GM19372 (cell line): Measurements from ENCODE around the gene NPHP4.

Experiments
- ATAC-seq: cut with Tn5 transposase; IDR thresholded peaks from one replicate; pipeline ENCODE4 v1.9.1; 2021; ENCODE audit warnings: mild to moderate bottlenecking, low read depth, moderate library complexity; ENCODE audit not compliant: unreplicated experiment

Gene NPHP4

DNA sequence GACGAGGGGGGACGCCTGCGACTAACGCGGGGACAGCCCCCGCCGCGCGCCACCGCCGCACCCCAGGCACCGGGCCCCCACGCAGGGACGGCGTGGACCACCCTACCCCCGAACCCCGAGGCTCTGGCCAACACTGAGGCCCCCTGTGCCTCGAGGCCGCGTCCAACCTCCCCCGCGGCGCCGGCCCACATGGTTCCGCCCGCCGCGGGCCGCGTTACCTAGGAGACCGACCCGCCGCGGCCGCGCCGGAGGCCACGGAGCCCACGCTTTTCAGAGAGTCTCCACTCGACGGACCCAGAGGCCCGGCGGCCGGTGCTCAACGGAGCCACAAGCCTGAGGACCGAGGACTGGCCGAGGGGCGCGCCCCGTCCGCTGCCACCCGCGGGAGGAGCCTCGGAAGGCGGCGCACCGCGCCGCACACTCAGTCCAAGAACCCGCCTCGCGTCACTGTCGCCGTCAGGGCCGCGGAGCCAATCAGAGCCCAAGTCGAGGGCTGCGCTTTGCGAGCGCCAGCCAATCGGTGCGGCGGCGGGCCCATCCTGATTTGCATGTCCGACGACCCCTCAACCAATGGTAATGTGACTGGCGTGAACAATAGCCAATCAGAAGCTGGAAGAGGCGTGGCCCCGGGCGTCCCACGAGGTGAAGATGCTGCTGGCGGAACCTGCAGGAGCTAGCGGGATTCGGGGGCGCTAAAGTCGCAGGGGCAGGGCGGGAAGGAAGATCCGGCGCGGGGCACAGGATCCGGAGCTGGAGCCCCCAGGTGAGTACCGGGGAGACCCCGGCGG is at the start of gene NPHP4:
Gene NPHP4, minus strand, starts transcription at position 400 of the 788 bp plus-strand sequence. CDS start 6,136 bp downstream, outside the sequence.
- peak; percentile 90 for ATAC-seq

DNA sequence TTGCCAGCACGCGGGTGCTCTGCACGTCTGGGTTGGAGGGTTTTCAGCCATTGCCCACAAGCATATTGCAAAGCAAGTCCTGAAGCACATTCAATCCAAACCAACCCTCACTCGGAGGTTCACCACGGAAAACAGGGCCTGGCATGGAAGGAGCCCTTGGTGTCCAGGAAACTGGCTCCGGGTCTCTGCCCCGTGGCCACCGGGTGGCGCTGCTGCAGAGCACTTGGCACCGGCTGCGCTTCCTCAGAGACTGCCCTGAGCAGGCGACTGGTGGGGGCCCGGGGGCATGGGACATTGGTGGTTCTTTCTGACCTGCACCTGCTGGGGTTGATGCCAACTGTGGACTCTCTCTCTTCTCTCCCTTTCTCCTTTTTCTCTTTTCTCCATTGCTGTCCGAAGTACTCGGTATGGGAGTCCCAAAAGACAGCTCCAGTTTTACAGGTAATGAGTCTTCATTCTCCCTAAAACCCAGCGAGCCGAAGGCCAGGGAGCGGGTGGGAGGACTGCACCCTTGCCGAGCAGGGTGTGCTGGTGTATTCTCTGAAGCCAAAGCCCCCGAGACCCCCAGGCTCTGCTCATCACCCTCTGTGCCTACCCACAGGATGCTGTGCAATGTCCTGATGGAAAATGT is 49.3 kb upstream of the NPHP4 start:
- ATAC-seq: no peak

DNA sequence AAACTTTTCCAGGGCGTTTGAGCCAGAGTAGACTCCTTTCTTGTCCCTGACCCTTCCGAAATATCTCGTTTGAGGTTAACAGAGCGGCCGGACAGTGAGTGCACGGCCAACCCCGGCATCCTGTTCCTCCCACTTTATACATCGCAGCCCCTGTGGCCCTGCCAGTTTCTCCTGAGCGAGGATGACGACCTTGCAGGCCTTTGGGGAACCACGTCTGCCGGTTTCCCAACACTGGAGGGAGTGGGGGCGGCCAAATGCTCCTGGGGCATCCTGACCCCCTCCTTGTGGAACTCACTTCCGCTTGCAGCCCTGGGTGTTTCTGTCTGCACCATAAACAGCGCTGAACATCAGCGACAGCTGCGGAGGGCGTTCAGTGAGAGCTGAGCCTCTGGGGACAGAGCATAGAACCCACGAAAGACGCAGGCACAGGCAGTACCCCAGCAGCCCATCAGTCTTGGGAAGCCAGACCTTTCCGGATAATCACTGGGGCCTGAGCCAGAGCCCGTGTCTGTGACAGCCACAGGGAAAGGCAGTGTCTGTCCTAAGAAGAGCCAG is 48.7 kb upstream of the NPHP4 start:
- ATAC-seq: no peak

DNA sequence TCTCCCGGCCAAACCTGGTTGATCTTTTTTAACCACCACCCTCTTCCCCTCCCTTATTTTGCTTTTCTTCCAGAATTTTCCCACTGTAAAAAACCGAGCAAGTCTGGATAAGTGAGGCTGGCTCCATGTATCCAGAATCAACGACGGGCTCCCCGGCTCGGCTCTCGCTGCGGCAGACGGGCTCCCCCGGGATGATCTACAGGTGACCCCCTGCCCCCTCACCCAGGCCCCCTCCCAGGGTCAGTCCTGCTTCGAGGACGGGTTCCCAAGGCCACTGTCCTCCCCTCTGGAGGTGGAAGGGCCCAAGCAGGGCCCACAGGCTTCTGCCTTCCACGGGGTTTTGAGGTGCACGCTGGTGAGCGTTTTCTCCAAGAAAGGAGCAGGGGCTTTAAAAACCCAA is 48.2 kb upstream of the NPHP4 start:
- no peak for ATAC-seq

DNA sequence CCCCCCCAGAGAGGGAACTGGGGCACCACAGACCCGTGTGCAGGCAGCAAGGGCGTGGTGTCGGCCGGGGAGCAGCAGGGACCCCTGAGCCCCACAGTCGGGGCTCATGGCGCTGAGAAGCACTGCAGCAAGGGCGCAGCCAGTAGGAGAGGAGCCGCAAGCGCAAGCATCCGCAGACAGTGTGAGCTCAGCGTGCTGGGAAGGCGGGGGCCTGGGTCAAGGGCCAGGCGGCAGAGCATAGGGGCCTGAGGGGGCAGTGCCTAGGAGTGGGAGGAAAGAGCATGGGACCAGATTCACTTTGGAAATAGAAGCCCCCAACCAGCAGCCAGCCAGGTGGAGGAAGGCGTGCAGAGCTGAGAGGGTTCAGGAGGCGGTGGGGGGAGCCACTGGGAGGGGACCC is 46.8 kb upstream of the NPHP4 start:
- no peak for ATAC-seq

DNA sequence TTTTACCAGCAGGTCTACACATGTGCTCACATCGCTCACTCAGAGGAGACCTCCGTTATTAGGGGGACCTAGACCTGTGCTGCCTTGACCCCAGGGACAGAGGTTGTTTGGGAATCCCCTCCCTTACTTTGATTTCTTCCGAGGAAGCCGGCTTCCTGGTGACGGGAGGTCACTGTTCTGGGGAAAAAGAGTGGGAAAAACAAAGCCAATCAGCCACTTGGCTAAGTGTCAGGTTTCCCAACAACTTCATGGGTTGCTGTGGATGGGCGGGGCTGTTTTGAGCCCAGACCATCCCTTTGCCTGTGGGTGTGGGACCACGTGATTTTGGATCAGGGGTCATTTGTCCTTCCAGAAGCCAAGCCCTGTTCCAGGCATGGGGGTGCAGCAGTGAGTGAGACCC is 46.4 kb upstream of the NPHP4 start:
- no peak for ATAC-seq

DNA sequence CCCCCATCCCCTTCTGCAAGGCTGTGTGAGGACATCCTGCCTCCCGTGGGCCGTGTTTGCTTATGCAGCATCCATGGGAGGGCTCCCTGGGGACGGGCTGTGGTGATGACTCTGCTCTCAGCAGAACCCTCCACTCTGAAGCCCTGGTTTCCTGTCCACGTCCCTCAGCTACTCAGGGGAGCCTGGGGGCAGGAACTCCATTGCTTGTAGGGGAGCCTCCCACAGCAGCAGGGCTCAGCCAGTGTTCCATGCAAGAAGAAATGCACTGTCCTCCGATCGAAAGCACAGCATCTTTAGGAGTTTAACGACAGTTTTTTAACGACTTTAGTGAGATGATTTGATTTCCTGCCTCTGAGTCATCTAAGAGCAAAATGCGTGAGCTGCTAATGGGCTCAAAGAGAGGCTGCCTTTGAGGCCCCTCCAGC is 45.1 kb upstream of the NPHP4 start:
- peak; percentile 68 for ATAC-seq

DNA sequence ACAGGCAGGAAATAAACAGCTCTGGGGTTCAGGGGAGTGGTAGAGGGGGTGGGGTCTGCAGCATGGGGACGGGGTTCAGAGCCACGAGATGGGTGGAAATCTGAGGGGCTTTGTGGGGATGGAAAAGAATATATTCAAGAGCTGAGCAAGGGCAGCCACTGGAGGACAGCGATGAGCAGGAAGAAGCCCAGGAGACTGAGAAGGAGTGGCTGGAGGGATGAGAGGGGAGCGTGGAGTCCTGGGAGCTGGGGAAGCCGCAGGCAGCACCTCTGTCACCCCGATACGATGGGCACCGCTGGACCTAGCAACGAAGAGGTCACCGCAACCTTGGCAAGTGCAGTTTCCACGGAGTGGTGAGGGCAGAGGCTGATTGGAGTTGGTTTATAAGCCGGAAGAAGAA is 43.5 kb upstream of the NPHP4 start:
- no peak for ATAC-seq

DNA sequence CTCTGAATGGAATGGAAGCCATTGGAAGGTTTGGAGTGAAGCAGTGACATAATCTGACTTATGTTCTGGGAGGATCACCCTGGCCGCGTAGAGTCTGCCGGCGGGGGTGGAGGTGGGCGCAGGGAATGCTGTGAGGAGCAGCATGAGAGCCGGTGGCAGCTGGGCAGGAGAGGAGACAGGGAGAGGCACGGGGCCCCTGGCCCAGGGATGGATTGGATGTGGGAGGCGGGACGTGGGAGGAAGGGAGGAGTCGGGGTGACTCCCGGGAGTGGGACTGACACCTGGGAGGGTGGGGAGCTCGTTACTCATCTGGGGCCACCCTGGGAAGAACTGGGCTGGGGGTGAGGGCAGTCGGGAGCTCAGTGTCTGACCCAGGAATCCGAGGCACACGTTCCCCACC is 43.1 kb upstream of the NPHP4 start:
- ATAC-seq: no peak

DNA sequence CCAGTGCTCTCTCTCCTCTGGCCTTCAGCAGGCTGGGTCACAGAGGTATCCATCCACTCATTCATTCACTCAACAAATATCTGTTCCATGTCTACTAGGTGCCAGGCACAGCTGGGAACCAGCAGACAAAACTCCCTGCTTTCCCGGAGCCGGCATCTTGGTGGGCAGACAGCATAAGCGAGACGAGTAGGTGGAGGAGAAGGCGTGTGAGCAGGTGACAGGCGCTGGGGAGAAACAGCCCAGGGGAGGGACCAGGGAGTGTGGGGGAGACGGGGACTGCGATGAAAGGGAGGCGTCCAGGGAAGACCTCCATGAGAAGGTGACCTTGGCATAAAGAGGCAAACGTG is 42.5 kb upstream of the NPHP4 start:
- no peak for ATAC-seq

DNA sequence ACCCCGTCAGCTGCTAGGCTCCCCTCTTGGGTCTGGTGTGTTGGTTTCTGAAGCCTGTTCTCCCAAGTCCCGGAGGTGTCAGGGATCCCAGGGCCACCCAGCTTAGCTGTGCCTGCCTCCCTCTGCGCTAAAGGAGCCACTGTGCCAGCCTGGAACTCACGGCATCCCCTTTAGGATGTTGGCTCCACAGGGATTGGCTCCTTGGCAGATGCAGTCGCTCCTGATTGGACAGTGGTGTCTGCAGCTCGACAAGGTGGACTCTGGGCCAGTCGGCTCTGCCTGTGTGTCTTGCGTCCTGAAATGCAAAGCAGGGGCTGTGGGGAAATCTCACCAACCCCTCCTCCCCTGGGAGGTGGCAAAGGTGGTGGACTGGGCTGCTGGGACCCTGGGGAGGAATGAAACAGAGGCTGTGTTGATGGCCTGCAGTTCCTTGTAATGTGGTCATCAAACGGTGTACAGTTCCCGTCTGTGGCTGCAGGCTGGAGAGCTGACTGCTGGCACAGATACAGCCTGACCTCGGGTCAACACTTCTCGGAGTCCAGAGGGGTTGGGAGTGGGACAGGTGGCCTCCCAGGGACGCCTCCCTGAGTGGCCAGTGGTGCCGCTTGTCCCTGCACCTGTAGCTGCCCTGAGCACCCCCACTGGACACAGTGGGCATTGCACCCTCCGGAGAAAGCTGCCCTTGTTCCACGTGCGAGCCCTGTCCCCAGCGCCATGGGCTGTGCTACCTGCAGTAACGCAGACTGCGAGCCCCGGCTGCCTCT is 41.9 kb upstream of the NPHP4 start:
- no peak for ATAC-seq

DNA sequence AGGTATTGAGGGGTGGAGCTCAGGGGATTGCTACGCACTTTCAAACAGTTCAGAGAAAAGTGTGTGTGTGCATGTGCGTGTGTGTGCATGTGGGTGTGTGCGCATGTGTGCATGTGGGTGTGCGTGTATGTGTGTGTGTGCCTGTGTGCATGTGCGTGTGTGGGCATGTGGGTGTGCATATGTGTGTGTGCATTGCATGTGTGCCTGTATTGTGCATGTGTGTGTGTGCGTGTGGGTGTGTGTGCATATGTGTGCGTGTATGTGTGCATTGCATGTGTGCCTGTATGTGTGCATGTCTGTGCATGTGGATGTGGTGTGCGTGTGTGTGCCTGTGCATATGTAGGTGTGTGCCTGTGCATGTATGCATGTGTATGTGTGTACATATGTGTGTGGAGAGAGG is 40.9 kb upstream of the NPHP4 start:
- no peak for ATAC-seq

DNA sequence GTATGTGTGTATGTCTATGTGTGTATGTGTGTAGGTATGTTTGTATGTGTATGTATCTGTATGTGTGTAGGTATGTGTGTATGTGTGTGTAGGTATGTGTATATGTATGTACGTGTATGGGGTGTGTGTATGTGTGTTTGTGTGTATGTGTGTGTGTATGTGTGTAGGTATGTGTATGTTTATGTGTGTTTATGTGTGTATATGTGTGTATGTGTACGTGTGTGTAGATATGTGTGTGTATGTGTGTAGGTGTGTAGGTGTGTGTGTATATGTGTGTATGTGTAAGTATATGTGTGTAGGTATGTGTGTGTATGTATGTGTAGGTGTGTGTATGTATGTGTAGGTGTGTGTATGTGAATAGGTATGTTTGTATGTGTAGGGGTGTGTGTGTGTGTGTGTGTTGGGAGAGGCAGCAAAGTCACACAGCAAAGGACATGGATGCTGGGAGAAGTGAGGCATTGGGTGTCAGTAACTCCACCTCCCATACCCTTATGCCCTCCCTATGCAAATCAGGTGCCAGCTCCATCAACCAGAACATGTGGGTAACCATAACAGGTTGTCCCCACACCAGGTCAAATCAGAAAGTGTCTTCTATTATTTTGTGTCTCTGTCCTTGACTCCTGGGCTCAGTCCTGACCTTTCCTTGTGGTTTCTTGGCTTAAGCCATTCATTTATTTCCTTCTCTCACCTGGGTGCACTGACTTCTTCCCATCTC is 38.5 kb upstream of the NPHP4 start:
- no peak for ATAC-seq

DNA sequence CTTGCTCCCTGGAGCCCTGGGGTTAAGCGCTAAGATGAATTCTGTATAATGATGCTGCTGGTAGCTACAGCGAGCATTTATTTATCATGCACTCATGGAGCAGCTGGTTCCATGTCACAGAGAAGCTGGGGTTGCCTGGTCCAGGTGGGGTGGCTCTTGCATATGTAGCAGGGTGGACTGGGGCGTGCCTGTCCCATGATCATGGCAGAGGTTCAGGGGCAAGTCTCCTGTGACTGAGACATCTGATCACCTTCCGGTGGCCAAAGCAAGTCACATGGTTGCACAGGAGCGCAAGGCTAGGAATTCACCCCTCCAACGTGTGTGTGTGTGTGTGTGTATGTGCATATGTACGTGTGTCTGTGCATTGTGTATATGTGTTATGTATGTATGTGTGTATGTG is 37.9 kb upstream of the NPHP4 start:
- no peak for ATAC-seq

DNA sequence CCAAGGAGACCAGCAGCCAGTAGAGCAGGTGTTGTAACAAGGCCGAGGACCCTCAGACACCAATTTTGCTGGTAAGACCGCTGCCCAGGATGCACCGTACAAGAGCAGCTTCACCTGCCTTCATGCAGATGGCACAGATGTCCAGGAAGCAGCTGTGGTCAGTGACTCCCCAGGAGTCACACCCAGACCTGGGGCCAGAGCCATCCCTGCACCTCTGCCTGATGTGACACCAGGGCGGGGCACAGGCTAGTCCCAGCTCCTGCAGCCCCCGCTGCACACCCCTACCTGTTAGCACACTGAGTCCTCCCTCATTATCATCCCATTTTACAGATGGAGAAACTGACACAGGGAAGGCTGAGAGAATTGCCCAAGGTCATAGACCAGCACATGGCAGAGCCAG is 37.1 kb upstream of the NPHP4 start:
- no peak for ATAC-seq

DNA sequence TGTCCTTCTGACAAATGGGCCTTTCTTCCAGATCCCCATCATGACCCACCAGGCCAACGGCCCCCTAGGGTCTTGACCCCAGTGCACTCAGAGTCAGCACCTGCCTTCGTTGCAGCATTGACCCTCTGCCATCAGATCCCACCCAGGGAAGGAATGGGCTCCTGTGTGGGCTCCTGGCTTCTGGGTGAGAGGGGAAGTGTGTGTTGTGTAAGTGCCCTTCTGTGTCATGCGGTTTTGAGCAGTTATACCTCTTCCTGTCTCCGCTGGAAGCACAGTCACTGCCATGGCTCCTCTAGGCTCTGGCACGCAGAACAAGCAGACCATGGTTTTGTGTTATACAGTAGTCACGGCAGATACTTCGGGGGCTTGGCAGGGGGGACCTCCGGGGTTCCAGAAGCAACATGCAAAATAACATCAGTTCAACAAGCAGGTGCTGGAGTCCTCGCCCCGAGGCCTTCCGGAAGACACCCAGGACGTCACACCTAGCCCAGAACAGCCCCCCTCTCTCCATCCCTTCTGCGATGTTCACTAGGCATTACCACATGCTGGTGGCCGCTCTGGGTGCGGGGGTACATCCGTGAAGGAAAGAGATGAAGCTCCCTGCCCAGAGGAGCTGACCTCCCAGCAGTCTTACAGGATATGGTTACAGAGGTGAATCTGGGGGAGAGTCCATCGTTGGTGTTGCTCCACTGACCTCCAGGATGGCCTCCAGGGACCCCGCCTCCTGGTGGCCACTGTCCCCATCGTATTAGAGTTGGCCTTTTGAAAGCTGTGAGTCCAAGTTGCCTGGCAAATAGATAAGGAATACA is 36.0 kb upstream of the NPHP4 start:
- peak; percentile 33 for ATAC-seq

DNA sequence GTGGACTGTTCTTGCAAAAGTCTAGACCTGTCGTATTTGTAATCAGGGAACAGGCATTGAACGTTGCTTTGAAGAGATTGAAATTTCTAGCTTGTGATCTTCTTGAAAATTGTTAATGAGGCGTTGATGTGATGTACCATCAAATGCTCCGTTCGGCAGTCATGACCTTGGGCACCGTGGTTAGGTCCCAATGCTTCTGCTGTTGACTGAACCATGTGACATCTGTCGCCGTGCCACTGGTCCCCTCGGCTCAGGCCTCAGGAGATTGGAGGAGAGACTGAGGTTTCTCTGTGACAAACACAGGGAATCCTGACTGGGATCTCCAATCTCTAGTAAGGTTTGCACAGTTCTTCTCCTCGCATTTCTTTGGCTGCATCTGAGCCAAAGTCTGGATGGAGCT is 35.4 kb upstream of the NPHP4 start:
- no peak for ATAC-seq

DNA sequence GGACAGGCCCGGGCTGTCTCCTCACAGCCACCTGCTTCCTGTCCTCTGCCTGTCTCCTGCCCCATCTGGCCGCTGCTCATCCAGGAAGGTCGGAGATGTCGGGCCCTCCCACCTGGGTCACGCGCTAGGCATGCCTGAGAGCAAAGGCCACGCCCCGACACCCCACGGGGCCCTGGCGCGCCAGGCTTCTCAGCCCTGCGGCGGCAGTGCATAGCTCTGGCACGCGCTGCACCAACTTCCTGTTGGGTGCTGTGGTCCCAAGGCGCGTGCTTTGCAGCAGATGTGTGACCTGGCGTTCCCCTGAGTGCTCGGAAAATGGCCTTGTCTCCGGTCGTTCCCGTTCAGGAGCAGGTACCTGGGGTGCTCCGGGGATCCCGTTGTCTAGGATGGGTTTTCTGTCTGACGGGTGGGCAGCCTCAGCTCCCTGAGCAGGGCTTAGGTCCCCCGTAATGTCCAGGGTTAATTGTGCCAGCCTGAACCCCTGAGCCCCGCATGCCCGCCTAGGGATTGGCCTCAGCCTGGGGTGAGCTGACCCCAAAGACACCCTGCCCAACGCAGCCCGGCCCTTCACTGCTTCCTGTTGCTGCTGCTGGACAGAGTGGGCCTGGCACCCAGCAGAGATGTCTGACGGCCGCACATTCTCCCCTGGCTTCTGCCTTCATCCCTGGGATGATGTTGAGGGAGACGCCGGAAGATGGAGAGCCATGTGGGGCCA is 34.0 kb upstream of the NPHP4 start:
- ATAC-seq: peak; percentile 80
